Occipital lobe (tissue), 2 donors: ENCODE measurements around the gene VSTM2A. TPM values are rescaled to one million over a fixed set of nuclear protein-coding genes. Genes with fewer than 3 reads are reported as not detected.
"Not testable (repeated sequence)": the region's sequence is repeated elsewhere in the genome, so short reads cannot be mapped to it uniquely, and the experiment has no call there.

Experiments used
- DNase-seq: peaks from one replicate; lab custom pipeline; 2025; lab: John Stamatoyannopoulos, UW
- total RNA-seq: library from RNA; depleted of rRNA; stranded (reverse); fragments of >200 nt; gene quantifications from one replicate; pipeline ENCODE4 v1.2.3, GENCODE V29; 2014

The VSTM2A gene
- total RNA-seq = 58.6 TPM

GRCh38 chr7:54541669-54542625 is at the start of gene VSTM2A:
VSTM2A (plus strand) TSS chr7:54542375; CDS start chr7:54542731, 356 bp downstream.
- peak; percentile 54 for DNase-seq

- DNase-seq = not testable (repeated sequence)
Observed at GRCh38 chr7:54504531-54504930, 37.6 kb upstream of the VSTM2A start.

GRCh38 chr7:54529568-54529967 is 12.6 kb upstream of the VSTM2A start:
- no peak for DNase-seq

GRCh38 chr7:54538122-54538521 is 4.1 kb upstream of the VSTM2A start:
- DNase-seq = no peak

GRCh38 chr7:54543051-54543488 is 895 bp downstream of the VSTM2A start:
- DNase-seq = no peak

GRCh38 chr7:54544149-54544526 is 2.0 kb downstream of the VSTM2A start:
- no peak for DNase-seq

GRCh38 chr7:54544527-54545240 is 2.5 kb downstream of the VSTM2A start:
- DNase-seq = no peak

GRCh38 chr7:54545241-54545563 is 3.0 kb downstream of the VSTM2A start:
- no peak for DNase-seq

GRCh38 chr7:54546081-54546985 is 4.2 kb downstream of the VSTM2A start:
- no peak for DNase-seq

- no peak for DNase-seq
Observed at GRCh38 chr7:54546986-54547314, 4.8 kb downstream of the VSTM2A start.

- DNase-seq = no peak
Observed at GRCh38 chr7:54550471-54550870, 8.3 kb downstream of the VSTM2A start.

GRCh38 chr7:54556121-54556520 is 13.9 kb downstream of the VSTM2A start:
- DNase-seq = no peak

- no peak for DNase-seq
Observed at GRCh38 chr7:54559401-54559800, 17.2 kb downstream of the VSTM2A start.

GRCh38 chr7:54560198-54560597 is 18.0 kb downstream of the VSTM2A start:
- no peak for DNase-seq

GRCh38 chr7:54560723-54561122 is 18.5 kb downstream of the VSTM2A start:
- no peak for DNase-seq

- DNase-seq = no peak
Observed at GRCh38 chr7:54563329-54563916, 21.2 kb downstream of the VSTM2A start.

- no peak for DNase-seq
Observed at GRCh38 chr7:54565432-54565831, 23.3 kb downstream of the VSTM2A start.

- no peak for DNase-seq
Observed at GRCh38 chr7:54581511-54581910, 39.3 kb downstream of the VSTM2A start.

GRCh38 chr7:54591404-54592386 is 49.5 kb downstream of the VSTM2A start:
- DNase-seq = no peak

- no peak for DNase-seq
Observed at GRCh38 chr7:54596747-54597146, 54.6 kb downstream of the VSTM2A start.
